ENCODE measurements around the gene RHOV. TPM values are rescaled to one million over a fixed set of nuclear protein-coding genes. Genes with fewer than 3 reads are reported as not detected.

Gene RHOV
- total RNA-seq, 4 donors from 2014 or later: 0.39 to 0.60 TPM; not detected in 2

- no peaks in the 10 kb centered on the region for H3K9me3 ChIP-seq
- peak overlapping the region in 1 of 4 donors; percentile 69 for H3K27ac ChIP-seq
- H3K27me3 ChIP-seq: peaks cover 0 to 30% of the 10 kb centered on the region in 2 donors
- TF ChIP-seq, protein P1, sequence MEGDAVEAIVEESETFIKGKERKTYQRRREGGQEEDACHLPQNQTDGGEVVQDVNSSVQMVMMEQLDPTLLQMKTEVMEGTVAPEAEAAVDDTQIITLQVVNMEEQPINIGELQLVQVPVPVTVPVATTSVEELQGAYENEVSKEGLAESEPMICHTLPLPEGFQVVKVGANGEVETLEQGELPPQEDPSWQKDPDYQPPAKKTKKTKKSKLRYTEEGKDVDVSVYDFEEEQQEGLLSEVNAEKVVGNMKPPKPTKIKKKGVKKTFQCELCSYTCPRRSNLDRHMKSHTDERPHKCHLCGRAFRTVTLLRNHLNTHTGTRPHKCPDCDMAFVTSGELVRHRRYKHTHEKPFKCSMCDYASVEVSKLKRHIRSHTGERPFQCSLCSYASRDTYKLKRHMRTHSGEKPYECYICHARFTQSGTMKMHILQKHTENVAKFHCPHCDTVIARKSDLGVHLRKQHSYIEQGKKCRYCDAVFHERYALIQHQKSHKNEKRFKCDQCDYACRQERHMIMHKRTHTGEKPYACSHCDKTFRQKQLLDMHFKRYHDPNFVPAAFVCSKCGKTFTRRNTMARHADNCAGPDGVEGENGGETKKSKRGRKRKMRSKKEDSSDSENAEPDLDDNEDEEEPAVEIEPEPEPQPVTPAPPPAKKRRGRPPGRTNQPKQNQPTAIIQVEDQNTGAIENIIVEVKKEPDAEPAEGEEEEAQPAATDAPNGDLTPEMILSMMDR (IDR thresholded peaks at IDR 0.05): no peak
- no peak for TF ChIP-seq EP300 (IDR thresholded peaks at IDR 0.05)
- no peak for TF ChIP-seq POLR2A (IDR thresholded peaks at IDR 0.05)
- no peak for DNase-seq (ENCODE audit: low spot score in 2 of 2)
- 14 to 29% methylated on average over 15 to 31 of the region's 34 CpGs for WGBS, 2 donors
- peak overlapping the region; percentile 26 to 57 (median 43) for H3K4me3 ChIP-seq
- peaks cover 0 to 20% (median 11%) of the 10 kb centered on the region in 4 donors for H3K4me1 ChIP-seq
- H3K36me3 ChIP-seq: no peaks in the 10 kb centered on the region
Observed at GRCh38 chr15:40843261-40843884, 30.7 kb downstream of the RHOV start.

GRCh38 chr15:40841741-40842140, 32.3 kb downstream of the RHOV start:
- Histone ChIP-seq H3K9me3 (no peaks in the 10 kb centered on the region), H3K4me3 (no peak overlapping the region), H3K36me3 (no peaks in the 10 kb centered on the region), H3K27ac (no peak overlapping the region), H3K27me3 (peaks cover 0 to 30% of the 10 kb centered on the region in 2 donors), H3K4me1 (peaks cover 0 to 20% (median 9%) of the 10 kb centered on the region in 4 donors)
- DNase-seq (ENCODE audit: low spot score in 2 of 2): no peak
- no peak for TF ChIP-seq EP300 (IDR thresholded peaks at IDR 0.05)
- TF ChIP-seq, protein P1 (IDR thresholded peaks at IDR 0.05): no peak
- no peak for TF ChIP-seq POLR2A (IDR thresholded peaks at IDR 0.05)
- WGBS, 2 donors: 81 to 83% methylated on average over 2 of the region's 2 CpGs

DNA sequence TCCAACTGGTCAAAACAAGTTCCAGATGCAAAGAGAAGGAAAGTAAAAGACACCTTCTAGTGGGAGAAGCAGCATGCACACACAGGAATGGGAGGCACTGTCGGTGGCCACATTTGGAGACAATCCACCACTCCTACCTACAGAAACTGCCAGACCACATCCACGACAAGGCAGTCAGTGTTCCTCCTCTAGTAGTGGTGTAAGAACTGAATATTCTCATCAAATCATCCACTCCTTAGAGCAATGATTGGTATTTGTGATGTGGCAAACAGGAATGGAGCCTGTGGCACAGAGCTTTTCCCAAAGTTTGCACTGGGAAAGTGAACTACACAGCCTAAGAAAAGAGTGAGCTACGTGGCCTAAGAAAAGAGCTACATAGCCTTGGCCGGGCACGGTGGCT, 35.3 kb downstream of the RHOV start:
- Histone ChIP-seq H3K4me3 (no peak overlapping the region), H3K36me3 (no peaks in the 10 kb centered on the region), H3K9me3 (no peaks in the 10 kb centered on the region), H3K27me3 (peaks cover 0 to 5% of the 10 kb centered on the region in 2 donors), H3K27ac (no peak overlapping the region), H3K4me1 (peaks cover 0 to 7% (median 0%) of the 10 kb centered on the region in 4 donors)
- TF ChIP-seq EP300 (IDR thresholded peaks at IDR 0.05): no peak
- TF ChIP-seq, protein P1 (IDR thresholded peaks at IDR 0.05): no peak
- no peak for TF ChIP-seq POLR2A (IDR thresholded peaks at IDR 0.05)
- DNase-seq (ENCODE audit: low spot score in 2 of 2): no peak
- 69 to 85% methylated on average over 5 of the region's 5 CpGs for WGBS, 2 donors

DNA sequence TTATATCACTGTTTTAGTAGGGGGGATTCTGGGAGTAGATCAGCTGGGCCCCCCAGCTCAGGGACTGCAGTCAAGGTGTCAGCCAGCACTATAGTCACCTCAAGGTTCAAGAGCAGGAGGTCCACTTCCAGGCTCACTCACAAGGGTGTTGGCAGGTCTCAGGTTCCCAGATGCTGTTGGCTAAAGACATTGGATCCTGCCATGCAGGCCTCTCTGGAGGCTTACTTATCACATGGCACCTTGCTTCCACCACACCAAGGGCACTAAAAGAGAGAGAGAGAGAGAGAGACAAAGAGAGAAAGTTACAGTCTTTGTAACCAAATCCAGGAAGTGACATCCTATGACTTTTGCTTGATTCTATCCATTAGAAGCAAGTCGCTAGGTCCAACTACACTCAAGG, 38.0 kb downstream of the RHOV start:
- Histone ChIP-seq H3K36me3 (no peaks in the 10 kb centered on the region), H3K4me3 (no peak overlapping the region), H3K9me3 (no peaks in the 10 kb centered on the region), H3K27me3 (no peaks in the 10 kb centered on the region), H3K4me1 (no peaks in the 10 kb centered on the region), H3K27ac (no peak overlapping the region)
- DNase-seq (ENCODE audit: low spot score in 2 of 2): no peak
- WGBS, 2 donors: 89 to 91% methylated on average over 1 of the region's 1 CpG
- TF ChIP-seq POLR2A (IDR thresholded peaks at IDR 0.05) (no peak), EP300 (IDR thresholded peaks at IDR 0.05) (no peak)
- TF ChIP-seq, protein P1 (IDR thresholded peaks at IDR 0.05): no peak

- no peaks in the 10 kb centered on the region for H3K4me1 ChIP-seq
- H3K27ac ChIP-seq: no peak overlapping the region
- no peaks in the 10 kb centered on the region for H3K9me3 ChIP-seq
- H3K36me3 ChIP-seq: no peaks in the 10 kb centered on the region
- DNase-seq (ENCODE audit: low spot score in 2 of 2): no peak
- H3K4me3 ChIP-seq: no peak overlapping the region
- no peaks in the 10 kb centered on the region for H3K27me3 ChIP-seq
- no peak for TF ChIP-seq EP300 (IDR thresholded peaks at IDR 0.05)
Observed at GRCh38 chr15:40832903-40833302, 41.1 kb downstream of the RHOV start.

All from tibial nerve (tissue), 4 donors.